HG03039 (cell line): ENCODE data around the gene KRT32.
"Not testable (repeated sequence)": the region's sequence is repeated elsewhere in the genome, so short reads cannot be mapped to it uniquely, and the experiment has no call there.

Source experiments
- ATAC-seq: cut with Tn5 transposase; IDR thresholded peaks from one replicate; pipeline ENCODE4 v1.9.1; 2021; ENCODE audit warnings: mild to moderate bottlenecking, moderate library complexity; ENCODE audit not compliant: unreplicated experiment

Gene KRT32

DNA sequence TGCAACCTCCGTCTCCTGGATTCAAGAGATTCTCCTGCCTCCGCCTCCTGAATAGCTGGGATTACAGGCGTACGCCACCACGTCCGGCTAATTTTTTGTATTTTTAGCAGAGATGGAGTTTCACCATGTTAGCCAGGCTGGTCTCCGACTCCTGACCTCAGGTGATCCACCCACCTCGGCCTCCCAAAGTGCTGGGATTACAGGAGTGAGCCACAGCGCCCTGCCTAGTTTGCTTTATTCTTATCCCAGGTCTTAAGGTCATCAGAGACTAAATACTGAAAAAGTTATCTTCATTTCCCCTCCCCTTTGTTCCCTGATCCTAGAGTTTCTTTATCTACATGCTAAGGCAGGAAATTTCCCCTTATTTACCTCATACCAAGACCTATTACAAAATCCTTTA, 36.8 kb downstream of the KRT32 start:
- not testable (repeated sequence) for ATAC-seq

GRCh38 chr17:41429667-41430066, 37.5 kb downstream of the KRT32 start:
- no peak for ATAC-seq

DNA sequence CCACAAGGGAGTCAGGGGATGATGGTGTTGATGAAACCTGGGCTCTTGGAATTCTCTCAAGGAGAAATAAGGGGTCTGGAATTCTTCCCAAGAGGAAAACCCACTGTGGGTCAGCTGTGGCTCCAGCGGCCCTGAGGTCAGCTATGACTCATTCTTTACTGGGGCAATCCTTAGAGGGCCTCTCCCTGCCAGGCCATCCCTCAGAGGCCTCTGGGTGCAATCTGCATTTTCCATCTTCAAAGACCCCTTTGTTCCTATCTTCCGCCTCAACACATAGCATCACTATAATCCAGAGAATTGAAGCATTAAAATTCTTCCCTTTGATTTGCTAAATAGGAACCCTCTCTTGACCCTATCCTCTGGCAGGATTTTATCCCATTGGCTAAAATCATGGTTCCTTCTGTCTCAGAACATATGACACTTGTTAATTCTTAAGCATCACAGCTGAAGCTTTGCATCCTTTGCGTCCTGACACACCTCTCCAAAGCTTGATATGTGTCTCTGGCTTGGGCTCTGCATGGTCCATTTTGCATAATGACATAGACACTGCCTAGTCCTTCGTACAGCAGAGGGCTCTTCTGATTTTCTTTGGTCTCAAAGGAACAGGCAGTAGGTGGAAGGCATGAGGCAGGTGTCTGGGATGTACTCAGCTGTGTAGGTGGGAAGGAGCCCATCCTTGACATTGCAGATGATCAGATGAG, 38.4 kb downstream of the KRT32 start:
- ATAC-seq, result no peak

DNA sequence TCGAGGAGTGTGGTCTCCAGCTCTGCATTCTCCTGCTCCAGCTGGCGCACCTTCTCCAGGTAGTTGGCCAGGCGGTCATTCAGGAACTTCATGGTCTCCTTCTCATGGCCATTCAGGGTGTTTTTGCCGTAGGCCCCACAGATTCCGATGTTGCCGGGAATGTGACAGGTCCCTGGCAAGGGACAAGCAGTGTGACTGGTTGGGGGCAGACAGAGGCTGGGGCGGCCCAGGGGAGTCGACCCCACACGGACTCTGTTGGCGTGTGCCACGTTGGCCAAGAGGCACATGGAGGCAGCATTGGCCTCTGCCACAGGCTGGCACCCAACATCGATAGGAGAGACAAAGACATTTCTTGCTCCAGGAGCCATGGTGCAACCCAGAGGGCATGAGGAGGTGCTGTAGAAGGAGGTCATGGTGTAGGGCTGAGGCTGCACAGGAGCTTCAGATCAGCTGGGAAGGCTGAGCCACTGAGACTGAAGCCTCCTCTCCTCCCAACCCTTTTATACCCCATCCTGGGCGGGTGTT, 43.0 kb downstream of the KRT32 start, which contains the start of gene KRT37:
Gene KRT37, minus strand, starts transcription at position 475 of the 525 bp plus-strand sequence. Its CDS starts 62 bp downstream, at position 413.
- ATAC-seq, result no peak

DNA sequence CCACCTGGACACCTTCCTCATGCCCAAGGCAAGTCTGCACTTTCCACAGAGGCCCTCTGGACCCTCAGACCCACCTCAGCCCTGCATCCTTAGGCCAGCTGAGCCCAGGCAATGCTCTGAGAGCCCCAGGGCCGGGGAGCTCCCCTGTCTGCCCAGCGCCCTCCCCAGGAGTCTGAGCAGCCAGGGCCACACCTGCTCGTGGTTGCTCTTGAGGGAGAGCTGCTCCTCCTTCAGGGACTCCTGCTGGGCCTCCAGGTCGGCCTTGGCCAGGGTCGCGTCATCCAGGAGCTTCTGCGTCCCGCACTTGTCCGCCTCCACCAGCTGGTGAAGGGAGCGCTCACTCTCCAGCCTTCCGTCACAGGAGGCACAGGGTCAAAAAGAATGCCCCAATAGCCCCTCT, 44.6 kb downstream of the KRT32 start:
- not testable (repeated sequence) for ATAC-seq

GRCh38 chr17:41421617-41422016, 45.6 kb downstream of the KRT32 start:
- no peak for ATAC-seq

GRCh38 chr17:41421116-41421515, 46.1 kb downstream of the KRT32 start:
- ATAC-seq, result no peak

- no peak for ATAC-seq
These were observed 47.1 kb downstream of the KRT32 start for GRCh38 chr17:41420134-41420533.

DNA sequence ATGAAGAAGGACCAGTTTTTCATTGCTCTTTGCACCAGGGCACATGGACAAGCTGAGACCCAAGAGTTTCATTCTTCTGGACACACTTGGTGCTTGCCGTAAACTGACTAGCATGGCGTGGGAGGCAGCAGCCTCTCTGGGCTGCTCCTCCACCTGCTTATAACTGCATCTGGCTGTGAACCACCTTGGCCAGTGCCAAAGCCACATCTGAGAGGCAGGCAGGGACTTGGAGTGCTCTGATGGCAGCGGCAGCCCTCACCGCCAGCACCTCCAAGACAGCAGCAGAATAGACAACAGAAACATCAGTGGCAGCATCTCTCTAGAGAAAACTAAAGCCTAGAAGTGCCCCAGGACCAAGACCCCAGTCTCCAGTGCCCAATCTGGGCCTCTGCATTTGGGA, 47.5 kb downstream of the KRT32 start:
- ATAC-seq, result no peak

GRCh38 chr17:41418116-41418860, 48.9 kb downstream of the KRT32 start:
- no peak for ATAC-seq

DNA sequence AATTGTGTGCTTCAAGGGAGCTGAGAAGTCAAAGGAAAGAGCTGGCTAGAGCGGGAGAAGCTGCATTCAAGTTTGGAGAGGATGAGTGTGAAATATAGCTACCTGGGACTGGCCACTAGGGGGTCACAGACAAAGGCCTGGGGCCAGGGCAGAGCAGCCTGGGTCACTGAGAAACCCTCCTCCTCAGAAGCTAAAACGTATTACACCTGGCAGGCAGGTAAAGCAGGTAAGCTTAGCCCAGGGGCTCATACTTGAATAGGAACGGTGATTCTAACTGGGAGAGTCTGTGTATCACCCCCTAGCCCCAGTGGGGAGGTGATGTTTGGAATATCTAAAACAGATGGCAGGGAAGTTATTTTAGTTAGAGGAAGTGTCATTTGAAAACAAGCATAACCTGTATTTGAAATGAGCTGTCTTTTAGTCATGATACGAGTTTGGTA, 49.6 kb downstream of the KRT32 start:
- no peak for ATAC-seq

- no peak for ATAC-seq
These were observed 50.1 kb downstream of the KRT32 start for GRCh38 chr17:41417127-41417526.

GRCh38 chr17:41416479-41416878, 50.7 kb downstream of the KRT32 start:
- ATAC-seq, result no peak

GRCh38 chr17:41415833-41416335, 51.3 kb downstream of the KRT32 start:
- no peak for ATAC-seq

- no peak for ATAC-seq
These were observed 51.8 kb downstream of the KRT32 start for GRCh38 chr17:41415411-41415810.

GRCh38 chr17:41413982-41414381, 53.2 kb downstream of the KRT32 start:
- no peak for ATAC-seq

DNA sequence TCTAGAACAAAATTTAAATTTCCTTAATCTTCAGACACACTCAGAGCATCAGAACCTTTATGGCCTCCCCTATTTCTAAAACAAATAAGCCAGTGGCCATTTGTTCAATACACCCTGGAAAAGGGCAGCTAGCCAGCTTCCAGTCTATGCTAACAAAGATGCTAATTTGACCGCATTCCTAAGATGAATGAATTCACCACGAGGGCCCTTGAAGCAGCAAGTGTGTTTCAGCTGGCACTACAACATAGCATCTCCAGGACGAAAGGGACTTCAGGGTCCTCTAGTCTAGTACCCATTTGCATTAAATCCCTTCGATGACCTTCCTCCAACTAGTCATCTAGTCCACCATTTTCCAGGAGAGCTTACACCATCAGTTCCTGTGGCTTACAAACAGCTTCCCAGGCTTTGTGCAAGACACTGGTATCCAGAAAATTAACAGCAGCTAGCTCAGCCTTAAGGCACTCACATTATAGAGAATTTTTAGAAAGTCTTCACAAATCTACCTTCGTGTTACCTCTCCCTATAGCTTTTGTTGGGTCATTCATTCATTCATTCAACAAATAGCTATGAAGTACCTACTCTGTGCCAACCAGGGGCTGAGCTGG, 53.7 kb downstream of the KRT32 start:
- ATAC-seq, result no peak

DNA sequence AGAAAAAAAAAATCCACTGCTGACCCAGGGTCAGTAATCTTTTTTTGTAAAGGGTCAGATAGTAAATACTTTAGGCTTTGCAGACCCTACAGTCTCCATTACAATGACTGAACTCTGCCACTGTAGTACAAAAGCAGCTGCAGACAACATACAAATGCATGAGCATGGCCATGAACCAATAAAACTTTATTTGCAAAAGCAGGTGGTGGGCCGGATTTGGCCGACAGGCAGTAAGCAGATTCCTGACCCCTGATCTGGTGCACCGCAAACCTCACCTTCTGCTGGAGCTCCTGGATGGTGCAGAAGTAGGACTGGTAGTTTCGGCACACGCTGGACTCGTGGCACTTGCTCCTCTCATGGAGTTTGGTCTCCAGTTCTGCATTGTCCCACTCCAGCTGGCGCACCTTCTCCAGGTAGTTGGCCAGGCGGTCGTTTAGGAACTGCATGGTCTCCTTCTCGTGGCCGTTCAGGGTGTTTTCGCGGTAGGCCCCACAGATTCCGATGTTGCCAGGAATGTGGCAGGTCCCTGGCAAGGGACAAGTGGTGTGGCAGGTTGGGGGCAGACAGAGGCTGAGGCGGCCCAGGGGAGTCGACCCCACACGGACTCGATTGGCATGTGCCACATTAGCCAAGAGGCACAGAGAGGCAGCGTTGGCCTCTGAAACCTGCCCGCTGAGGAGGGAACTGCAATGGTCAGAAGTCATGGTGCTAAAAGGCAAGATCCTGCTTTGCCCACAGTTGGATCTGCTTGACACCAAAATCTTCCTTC, 55.9 kb downstream of the KRT32 start:
- no peak for ATAC-seq
